ENCODE measurements around the gene C1orf210. TPM values are rescaled to one million over a fixed set of nuclear protein-coding genes. Genes with fewer than 3 reads are reported as not detected.

C1orf210 gene
- total RNA-seq, 1 experiment from 2014 or later, result 5.9 TPM

DNA sequence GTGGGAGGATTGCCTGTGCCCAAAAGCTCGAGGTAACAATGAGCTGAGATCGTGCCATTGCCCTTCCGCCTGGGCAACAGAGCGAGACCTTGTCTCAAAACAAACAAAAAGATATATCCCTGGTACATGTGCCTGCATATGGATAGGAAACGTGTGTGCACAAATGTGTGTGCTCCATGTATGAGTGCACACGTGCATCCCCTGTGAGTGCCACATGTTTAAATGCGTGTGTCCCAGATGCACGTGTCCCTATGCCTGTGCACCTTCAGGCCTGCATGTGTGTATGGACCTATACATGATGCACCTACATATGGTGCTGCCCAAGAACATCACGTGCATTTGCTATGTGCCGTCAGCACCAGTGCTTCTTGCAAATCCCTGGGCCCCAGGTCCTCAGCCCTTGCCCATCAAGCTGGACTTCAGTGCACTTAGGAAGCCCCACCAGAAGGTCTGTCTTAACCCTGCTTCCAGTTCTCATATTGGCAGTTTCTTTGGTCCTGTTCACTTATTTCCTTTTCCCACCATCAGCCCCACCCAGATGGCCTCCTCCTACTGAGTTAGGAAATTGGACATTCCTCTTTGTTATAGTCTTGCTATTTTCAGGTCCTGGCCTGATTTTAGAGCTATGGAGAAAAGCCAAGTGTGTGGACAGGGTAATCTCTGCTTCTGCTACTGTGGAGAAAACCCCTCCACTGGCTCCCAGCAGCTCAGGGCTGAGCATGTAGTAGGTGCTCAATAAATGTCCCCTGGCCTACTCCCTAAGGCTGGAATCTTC, 30.8 kb upstream of the C1orf210 start:
- Histone ChIP-seq H3K18ac (ENCODE audit: insufficient read length, low read depth, low read length) (no peak overlapping the region), H3K27me3 (ENCODE audit: insufficient read depth, low read length) (no peaks in the 10 kb centered on the region), H3K14ac (ENCODE audit: insufficient read depth, low read length) (no peak overlapping the region), H2AK5ac (ENCODE audit: insufficient read length, low read length) (no peak overlapping the region), H4K20me1 (ENCODE audit: control insufficient read depth, insufficient read depth, insufficient read length) (no peaks in the 10 kb centered on the region), H3K23ac (ENCODE audit: insufficient read length, low read depth, low read length) (no peak overlapping the region), H3K9me3 (ENCODE audit: control insufficient read depth, low read depth, low read length) (no peaks in the 10 kb centered on the region), H4K8ac (replicated peaks; ENCODE audit: insufficient read length, low read depth, low read length) (no peak overlapping the region), H3K9ac (ENCODE audit: extremely low read depth, insufficient read length, low read length) (no peak overlapping the region), H4K91ac (ENCODE audit: insufficient read length, low read depth, low read length) (no peak overlapping the region), H2BK12ac (ENCODE audit: insufficient read length, low read depth, low read length) (no peak overlapping the region), H3K79me2 (ENCODE audit: insufficient read depth, low read length) (no peaks in the 10 kb centered on the region), H4K5ac (ENCODE audit: insufficient read length, low read depth, low read length) (no peak overlapping the region), H3K4me1 (ENCODE audit: insufficient read depth, low read length) (no peaks in the 10 kb centered on the region), H2BK120ac (ENCODE audit: low read depth, low read length, poor library complexity, severe bottlenecking) (no peak overlapping the region), H3K23me2 (ENCODE audit: insufficient read length, low read depth, low read length, poor library complexity, severe bottlenecking) (no peaks in the 10 kb centered on the region), H3K4me2 (ENCODE audit: insufficient read depth, insufficient read length, low read length) (no peak overlapping the region), H2BK5ac (ENCODE audit: insufficient read length, low read length) (no peak overlapping the region), H3T11ph (ENCODE audit: low read length) (no peak overlapping the region), H2BK15ac (ENCODE audit: low read depth, low read length) (no peak overlapping the region), H3K4ac (ENCODE audit: low read depth, low read length) (no peak overlapping the region), H3K56ac (ENCODE audit: insufficient read length, low read depth, low read length) (no peak overlapping the region), H2BK20ac (ENCODE audit: low read depth, low read length, poor library complexity, severe bottlenecking) (no peak overlapping the region), H3K27ac (ENCODE audit: insufficient read length, low read depth, low read length) (no peak overlapping the region), H3K79me1 (ENCODE audit: insufficient read depth, low read depth, low read length, poor library complexity, severe bottlenecking) (no peaks in the 10 kb centered on the region), H2AFZ (ENCODE audit: low read length) (no peak overlapping the region)
- no CpG with 5 or more reads among the region's 10 CpGs for WGBS (ENCODE audit: extremely low coverage, insufficient read length, low lambda C conversion rate)
- Mint-ChIP-seq H3K36me3 (ENCODE audit: insufficient read depth in 1 of 3, low read depth in 3 of 3) (no peaks in the 10 kb centered on the region), H3K27ac (no peak overlapping the region), H3K4me3 (no peak overlapping the region), H3K9me3 (no peaks in the 10 kb centered on the region), H3K27me3 (ENCODE audit: low read depth) (no peaks in the 10 kb centered on the region; the same call in none of the 2 replicates), H3K4me1 (peaks cover 7 to 11% of the 10 kb centered on the region in 2 experiments)
- TF ChIP-seq, protein P1, sequence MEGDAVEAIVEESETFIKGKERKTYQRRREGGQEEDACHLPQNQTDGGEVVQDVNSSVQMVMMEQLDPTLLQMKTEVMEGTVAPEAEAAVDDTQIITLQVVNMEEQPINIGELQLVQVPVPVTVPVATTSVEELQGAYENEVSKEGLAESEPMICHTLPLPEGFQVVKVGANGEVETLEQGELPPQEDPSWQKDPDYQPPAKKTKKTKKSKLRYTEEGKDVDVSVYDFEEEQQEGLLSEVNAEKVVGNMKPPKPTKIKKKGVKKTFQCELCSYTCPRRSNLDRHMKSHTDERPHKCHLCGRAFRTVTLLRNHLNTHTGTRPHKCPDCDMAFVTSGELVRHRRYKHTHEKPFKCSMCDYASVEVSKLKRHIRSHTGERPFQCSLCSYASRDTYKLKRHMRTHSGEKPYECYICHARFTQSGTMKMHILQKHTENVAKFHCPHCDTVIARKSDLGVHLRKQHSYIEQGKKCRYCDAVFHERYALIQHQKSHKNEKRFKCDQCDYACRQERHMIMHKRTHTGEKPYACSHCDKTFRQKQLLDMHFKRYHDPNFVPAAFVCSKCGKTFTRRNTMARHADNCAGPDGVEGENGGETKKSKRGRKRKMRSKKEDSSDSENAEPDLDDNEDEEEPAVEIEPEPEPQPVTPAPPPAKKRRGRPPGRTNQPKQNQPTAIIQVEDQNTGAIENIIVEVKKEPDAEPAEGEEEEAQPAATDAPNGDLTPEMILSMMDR (conservative IDR thresholded peaks at IDR 0.05), result no peak
- DNase-seq, result no peak

Measured in H9 (cell line).